DMS53 treated with DMSO at 0.1 percent for 48 hours (cell line): ENCODE data around the gene NDUFV3.
A peak's percentile ranks its signal among the peaks of the same experiment; 100 is the strongest.
"Not testable (repeated sequence)": the region's sequence is repeated elsewhere in the genome, so short reads cannot be mapped to it uniquely, and the experiment has no call there.

Experiments used
- DNase-seq: peaks from one replicate; lab custom pipeline; 2025; ENCODE audit not compliant: unreplicated experiment; lab: John Stamatoyannopoulos, UW

The NDUFV3 gene

DNA sequence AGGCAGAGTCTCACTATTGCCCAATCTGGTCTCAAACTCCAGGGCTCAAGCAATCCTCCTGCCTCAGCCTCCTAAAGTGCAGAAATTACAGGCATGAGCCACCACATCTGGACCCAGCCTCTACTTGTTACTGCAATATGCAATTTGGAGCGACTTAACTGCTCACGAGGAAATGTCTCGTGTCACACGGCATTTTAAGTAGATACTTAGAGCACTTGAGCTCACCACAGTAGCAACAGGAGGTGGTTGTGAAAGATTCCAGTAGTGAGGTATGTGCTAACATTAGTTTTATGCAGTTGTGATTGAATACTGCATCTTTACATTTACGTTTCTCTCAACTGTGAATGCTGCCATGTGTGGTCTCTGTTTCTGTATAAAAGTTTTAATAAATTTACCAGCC is 5.8 kb upstream of the NDUFV3 start:
- DNase-seq, result no peak

DNA sequence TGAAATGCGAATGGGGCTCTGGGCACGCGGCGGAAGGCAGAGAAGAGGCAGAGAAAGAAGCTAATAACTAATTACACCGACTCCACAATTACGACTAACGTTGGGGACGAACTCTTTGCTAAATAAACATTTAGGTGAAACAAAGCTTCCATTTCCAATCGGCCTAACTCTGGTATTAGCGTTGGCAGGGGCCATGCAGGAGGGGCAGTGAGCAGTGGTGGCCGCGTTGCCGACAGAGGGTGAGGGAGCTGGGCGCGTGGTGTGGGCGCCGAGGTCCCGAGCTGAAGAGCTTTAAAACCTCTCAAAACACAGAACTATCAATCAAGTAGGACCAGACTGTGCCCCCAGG is 553 bp upstream of the NDUFV3 start:
- DNase-seq, result no peak

DNA sequence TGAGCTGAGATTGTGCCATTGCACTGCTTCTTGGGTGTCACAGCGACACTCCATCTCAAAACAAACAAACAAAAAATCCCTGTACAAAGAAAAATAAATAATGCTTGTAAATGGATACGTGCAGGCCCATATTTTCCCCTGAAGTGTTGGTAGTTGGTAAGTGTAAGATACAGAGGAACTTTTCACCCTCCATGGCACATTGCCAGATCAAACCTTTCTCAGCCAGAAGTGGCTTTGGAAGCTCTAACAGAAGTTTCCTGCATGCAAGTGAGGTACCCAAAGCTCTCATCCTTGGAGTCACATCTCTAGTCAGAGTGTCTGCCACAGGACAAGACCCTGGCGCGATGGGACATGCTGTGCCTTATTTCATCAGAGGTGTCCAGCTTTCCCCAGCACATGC is 7.3 kb downstream of the NDUFV3 start:
- no peak for DNase-seq

DNA sequence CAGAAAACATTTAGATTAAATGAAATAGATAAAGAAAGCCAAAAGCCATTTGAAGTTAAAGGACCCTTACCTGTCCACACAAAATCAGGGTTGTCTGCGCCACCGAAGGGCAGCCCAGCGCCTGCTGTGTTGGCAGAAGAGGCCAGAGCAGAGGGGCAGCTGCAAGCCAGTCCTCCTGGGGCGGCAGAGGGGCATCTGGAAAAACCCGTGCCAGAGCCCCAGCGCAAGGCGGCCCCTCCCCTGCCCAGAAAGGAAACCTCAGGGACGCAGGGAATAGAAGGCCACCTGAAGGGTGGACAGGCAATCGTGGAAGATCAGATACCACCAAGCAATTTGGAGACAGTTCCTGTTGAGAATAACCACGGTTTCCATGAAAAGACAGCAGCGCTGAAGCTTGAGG is 10.7 kb downstream of the NDUFV3 start:
- DNase-seq, result no peak

DNA sequence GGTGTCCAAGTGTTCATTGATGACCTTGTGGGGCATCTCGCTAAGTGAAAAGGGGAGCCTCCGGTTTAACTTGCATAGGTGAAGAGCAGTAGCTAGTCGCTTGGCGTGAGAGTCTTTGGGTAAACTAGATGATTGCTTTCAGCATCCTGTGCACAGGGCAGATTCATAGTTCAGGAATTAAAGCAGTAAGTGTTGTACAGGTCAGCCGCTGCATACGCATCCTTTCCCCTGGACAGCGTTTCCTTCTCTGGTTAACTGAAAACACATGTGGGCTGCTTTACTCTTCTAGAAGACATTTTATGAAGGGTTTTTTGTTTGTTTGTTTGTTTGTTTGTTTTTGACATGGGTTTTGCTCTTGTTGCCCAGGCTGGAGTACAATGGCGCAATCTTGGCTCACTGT is 12.1 kb downstream of the NDUFV3 start:
- DNase-seq, result no peak

DNA sequence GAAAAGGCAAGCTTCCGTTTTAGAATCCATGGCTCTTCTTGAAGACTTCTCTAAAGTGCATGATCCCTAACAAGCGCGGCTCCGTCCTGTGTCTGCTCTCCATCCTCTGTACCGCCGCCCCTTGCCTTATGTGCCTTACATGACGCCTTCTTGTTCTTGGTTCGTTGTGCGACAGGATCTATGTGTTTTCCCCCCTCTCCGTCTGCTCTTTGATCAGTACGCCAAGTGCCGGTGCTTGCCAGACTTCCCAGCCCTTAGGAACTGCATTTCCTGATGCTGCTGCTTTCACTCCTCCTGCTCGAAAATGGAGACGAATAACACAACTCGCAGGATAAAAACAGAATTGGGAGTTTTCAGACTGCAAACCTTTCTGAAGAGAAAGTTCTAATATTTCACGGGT is 13.1 kb downstream of the NDUFV3 start:
- DNase-seq, result no peak

DNA sequence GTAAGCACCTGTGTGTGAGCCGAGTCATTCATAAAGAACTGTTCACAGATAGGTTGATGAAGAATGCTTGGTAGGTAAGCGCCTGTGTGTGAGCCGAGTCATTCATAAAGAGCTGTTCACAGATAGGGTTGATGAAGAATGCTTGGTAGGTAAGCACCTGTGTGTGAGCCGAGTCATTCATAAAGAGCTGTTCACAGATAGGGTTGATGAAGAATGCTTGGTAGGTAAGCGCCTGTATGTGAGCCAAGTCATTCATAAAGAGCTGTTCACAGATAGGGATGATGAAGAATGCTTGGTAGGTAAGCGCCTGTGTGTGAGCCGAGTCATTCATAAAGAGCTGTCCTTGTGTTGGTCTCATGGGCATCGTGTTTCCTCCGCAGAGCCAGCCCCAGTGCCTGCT is 15.4 kb downstream of the NDUFV3 start:
- not testable (repeated sequence) for DNase-seq

DNA sequence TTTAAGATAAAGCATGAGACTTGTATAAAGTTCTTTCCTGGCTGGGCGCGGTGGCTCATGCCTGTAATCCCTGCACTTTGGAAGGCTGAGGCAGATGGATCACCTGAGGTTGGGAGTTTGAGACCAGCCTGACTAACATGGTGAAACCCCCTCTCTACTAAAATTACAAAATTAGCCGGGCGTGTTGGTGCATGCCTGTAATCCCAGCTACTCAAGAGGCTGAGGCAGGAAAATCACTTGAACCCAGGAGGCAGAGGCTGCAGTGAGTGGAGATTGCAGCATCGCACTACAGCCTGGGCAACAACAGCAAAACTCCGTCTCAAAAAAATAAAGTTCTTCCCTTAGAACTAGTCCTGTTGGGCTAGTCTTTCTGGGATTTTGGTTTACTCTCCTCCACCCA is 18.8 kb downstream of the NDUFV3 start:
- not testable (repeated sequence) for DNase-seq

DNA sequence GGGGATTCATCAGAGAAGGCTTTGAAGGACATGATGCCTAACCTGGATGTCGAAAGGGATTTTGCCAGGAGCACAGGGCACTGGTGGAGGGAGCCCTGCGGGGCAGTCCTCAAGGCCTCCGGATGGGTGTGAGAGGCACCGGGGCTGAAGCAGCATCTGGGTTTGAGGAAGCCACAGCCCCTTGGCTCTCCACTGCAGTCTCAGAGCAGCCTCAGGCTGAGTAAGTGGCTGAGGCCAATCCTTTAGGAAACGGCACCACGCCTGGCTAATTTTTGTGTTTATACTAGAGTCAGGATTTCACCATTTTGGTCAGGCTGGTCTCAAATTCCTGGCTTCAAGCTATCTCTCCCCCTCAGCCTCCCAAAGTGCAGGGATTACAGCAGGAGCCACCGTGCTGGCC is 20.4 kb downstream of the NDUFV3 start:
- DNase-seq, result no peak

DNA sequence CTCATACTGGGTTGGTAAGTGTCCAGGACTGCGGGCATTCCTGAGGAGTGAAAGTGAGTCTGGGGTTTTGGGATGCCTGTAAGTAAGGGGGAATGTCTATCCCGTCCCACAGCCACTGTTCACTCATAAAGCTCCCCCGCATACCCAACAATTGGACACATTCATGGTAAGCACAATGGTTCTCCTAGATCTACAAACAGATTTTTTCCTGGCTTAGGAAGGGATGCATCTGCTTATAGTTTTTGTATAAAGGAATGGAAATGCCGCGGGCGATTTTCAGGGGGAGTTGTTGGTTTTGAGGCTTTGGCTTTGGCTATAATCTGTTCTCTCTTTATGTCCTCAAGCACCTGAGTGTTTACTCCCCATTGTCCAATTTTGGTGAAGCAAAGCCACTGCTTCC is 25.2 kb downstream of the NDUFV3 start:
- DNase-seq, result no peak

DNA sequence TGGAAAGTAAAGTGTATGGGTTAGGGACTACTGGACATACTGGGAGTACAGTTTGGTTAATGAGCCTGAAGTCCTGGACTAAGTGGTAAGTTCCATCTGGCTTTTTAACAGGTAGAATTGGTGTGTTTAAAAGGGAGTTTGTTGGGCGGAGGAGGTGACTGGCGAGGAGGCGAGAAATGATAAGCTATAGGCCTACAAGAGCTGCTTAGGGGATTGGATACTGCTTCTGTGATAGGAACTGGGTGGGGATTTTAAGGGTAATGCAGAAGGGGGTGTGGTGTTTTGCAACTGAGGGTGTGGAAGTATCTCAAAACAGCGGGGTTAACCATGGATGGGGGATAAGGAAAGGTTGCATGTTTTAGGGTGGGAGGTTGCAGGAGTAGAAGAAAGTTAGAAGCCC is 28.8 kb downstream of the NDUFV3 start:
- no peak for DNase-seq

DNA sequence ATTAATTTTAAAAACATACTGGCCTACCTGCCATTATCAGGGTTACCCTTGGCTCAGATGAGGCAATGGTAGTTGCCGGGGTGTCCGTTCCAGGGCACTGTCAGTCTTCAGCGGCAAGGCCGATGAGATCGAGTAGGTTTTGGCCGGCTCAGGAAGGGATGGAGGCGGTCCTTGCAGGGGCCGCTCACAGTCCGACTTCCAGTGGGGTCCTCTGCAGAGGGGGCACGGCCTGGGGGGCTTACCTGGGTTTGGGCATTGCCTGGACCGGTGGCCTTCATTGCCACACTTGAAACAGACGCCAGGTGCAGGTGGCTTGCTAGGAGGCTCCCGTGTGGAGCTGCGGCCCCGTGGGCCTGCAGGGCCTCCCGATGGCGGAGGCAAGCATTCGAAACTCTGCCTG is 29.8 kb downstream of the NDUFV3 start:
- no peak for DNase-seq

DNA sequence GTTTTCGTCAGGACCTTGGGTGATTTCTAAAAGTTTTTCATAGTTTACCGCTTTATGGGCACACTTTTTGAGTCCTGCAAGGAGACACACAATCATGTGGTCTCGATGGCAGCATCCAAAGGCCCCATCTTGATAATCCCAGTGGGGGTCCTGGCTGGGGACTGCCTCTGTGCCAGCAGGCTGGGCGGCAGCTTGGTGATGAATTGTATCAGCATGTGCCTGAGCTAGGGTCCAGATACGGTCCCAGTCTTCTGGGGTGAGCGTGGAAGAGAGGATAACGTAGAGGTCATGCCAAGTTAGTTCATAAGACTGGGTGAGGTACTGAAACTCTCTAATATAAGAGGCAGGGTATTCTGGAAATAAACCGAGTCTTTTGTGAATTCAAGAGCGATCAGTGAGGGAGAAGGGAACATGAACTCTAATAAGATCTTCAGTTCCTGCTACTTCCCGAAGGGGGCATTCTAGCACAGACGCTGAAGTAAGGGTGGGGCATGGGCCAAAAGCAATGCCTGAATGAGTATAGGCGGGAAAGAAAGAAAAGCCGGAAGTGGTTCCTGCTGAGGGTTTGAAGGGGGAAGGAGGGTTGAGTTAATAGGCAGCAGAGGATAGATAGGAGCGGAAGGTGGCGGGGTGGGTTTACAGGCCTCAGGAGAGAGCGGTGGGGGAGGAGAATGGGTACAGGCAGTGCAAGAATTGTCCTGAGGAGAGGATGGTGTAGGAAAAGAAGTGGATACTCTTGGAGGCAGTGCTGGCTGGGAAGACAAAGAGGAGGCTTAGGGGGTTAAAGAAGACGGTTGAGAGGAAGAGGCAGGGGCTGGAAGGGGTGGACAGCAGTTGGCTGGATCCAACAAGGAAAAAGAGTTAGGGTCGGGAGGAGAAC is 30.7 kb downstream of the NDUFV3 start:
- DNase-seq, result peak; percentile 83

DNA sequence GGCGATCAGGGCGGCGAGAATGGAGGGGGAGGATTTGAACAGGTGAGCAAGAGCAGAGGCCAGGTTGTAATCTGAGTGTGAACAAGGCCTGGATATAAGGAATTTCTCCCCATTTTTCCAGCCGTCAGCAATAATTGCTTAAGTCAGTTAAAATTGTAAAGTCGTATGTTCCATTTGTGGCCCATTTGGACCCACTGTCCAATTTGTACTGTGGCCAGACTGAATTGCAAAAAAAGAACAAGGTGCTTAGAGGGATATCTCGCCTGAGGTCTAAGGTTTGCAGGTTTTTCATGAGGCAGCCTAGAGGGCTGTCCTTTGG is 31.3 kb downstream of the NDUFV3 start:
- DNase-seq, result no peak

DNA sequence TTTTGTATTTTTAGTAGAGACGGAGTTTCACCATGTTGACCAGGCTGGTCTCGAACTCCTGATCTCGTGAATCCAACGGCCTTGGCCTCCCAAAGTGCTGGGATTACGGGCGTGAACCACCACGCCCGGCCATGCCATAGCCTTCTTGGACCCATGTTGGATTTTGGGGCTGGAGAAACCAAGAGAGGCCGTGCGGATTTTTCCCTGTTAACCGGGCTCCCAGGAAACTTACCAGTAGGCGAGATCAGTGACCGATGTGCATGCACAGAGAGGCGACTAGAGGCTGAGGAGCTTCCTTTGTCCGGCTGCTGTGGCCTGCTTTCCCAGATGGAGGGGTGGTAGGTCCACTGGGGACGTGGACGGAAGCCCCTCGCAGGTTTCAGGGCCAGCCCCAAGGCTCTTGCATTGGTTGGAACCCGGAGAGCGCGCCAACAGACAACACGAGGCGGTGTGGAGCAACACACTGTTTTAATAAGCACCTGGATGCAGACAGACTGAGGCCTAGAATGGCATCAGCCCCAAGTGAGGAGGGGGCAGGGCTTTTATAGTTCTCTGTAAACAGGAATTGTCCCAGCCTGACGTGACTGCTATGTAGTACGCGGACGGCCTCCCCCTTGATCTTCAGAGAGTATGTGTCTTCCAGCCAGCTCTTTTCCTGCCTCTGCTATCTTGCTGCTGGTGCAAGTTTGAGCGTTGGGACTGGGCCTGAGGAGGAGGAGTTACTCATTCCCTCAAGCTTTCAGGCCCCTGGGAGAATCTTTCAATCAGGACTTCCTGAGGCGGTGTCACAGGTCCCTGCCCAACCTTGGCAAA is 32.2 kb downstream of the NDUFV3 start, which contains the start of gene ERVH48-1:
TSS of gene ERVH48-1 (minus strand) at position 517 of the 813 bp plus-strand sequence. CDS start 6,624 bp downstream, outside the sequence.
- no peak for DNase-seq

DNA sequence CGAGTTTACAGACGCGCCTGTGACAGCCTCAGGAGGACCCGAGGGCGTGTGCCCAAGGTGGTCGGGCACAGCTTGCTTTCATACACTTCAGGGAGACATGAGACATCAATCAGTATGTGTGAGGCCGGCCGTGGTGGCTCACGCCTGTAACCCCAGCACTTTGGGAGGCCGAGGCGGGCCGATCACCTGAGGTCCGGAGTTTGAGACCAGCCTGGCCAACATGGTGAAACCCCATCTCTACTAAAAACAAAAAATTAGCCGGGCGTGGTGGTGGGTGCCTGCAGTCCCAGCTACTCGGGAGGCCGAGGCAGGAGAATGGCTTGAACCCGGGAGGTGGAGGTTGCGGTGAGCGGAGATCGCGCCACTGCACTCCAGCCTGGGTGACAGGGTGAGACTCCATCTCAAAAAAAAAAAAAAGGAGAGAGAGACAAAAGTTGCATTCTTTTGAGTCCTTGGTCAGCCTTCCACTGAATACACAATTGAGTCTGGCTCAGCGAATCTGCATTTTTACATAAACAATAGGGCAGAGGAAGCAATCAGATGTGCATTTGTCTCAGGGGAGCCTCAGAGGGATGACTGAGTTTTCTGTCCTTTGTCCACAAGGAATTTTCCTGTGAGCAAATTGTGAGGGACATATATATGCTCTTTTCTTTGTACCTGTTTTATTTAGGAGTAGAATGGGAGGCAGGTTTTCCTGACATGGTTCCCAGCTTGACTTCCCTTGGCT is 34.5 kb downstream of the NDUFV3 start:
- not testable (repeated sequence) for DNase-seq

DNA sequence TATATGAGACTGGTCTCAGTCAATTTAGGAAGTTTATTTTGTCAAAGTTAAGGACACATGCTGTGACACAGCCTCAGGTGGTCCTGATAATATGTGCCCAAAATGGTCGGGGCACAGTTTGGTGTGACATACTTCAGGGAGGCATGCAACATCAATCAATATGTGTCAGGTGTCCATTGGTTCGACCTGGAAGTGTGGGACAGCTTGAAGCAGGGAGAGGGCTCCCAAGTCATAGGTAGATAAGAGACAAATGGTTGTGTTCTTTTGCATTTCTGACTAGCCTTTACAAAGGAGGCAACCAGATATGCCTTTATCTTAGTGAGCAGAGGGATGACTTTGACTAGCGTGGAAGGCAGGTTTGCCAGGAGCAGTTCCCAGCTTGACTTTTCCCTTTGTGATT is 36.9 kb downstream of the NDUFV3 start:
- no peak for DNase-seq

DNA sequence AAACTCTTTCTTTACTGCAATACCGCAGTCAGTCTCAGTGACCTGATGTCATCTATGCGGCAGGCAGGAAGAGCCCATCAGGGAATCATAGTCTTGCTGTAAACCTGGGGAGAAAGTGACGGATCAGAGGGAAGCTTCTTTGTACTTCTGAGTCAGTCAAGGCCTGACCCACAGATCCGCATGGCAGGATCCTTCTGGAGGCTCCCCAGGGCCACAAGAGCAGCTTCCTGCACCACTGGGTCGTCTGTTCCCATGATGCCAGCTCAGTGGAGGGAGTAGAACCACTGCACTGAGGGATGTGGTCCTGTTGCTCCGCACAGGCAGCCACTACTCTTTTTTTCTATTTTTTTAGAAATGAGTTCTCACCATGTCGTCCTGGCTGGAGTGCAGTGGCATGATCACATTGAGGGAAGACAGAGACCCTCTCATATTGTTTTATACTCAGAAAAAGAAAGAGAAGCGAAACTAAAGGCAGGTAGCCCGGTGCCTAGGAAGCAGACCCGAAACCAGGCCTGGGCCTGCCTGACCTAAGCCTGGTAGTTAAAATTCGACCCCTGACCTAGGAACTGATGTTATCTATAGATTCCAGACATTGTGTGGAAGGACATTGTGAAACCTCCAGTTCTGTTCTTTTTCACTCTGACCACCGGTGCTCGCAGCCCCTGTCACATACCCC is 38.6 kb downstream of the NDUFV3 start:
- no peak for DNase-seq

DNA sequence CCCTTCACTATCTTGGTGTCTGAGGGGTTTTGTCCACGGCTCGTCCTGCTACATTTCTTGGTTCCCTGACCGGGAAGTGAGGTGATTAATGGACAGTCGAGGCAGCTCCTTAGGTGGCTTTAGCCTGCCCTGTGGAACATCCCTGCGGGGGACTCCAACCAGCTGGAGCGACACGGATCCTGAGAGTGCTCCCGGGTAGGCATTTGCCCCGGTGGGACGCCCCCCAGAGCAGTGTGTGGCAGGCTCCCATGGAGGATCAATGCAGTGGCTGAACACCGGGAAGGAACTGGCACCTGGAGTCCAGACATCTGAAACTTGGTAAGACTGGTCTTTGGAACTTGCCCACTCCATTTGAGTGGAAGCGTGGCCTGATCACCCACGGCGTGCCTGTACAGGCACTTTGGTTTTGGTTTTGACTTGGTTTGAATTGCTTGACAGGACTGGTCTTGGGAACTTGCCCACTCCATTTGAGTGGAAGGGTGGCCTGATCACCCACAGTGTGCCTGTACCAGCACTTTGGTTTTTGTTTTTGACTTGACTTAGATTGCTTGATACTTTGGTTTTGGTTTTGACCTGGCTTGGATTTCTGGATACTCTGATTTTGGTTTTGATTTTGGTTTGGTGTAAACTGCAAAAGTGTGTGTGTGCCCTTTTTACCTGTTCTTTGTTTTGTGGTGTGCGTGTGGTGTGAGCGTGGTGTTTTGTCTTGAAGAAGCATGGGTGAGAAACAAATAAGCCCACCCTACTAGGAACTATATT is 39.4 kb downstream of the NDUFV3 start:
- DNase-seq, result not testable (repeated sequence)
